SK-N-MC (cell line): ENCODE data around the gene CYTH3.

ENCODE experiments used
- EZH2 ChIP-seq: fragments of 200-600 bp; sonication (generic); IDR thresholded peaks from one replicate; pipeline ENCODE4 v1.6.1; 2017; ENCODE audit warnings: antibody characterized with exemption
- POLR2AphosphoS5 ChIP-seq: IDR thresholded peaks from 2 replicates; pipeline ENCODE4 v1.6.1; 2012; ENCODE audit warnings: mild to moderate bottlenecking, low read depth, low read length, borderline replicate concordance

- TF ChIP-seq POLR2AphosphoS5 (no peak), EZH2 (no peak)
Measured at GRCh38 chr7:6153646-6154541, 118.5 kb downstream of the CYTH3 start.
